ENCODE results near the gene CRIP1. TPM values are rescaled to one million over a fixed set of nuclear protein-coding genes. Genes with fewer than 3 reads are reported as not detected.

Gene CRIP1
- 112 and 129 TPM in 2 replicates for total RNA-seq

GRCh38 chr14:105486163-105486973, at the start of gene CRIP1:
CRIP1 (plus strand) TSS chr14:105486886; CDS start chr14:105487260, 374 bp downstream.
- peak within 1 kb of the TSS; percentile 82 for H3K4me3 Mint-ChIP-seq
- ChIA-PET POLR2A (interaction anchor here (0.6 to 1.0 kb wide), 2 partner anchors 10 kb away, joined by 4 read pairs; no protein-coding TSS in a partner anchor), CTCF (no interaction called here)
- DNase-seq (peak; percentile 57), ATAC-seq (ENCODE audit: low read depth) (no peak)
- H3K9me3 Mint-ChIP-seq: no peaks in the 10 kb centered on the region
- H3K27ac Mint-ChIP-seq: peak within 1 kb of the TSS; percentile 82
- H3K27me3 Mint-ChIP-seq: no peaks in the 10 kb centered on the region
- peaks cover 63% of the 10 kb centered on the region for H3K4me1 Mint-ChIP-seq
- TF ChIP-seq CTCF (IDR thresholded peaks at IDR 0.05): no peak
- intact Hi-C loops (cut with micrococcal nuclease): no loop called here
- no peaks in the 10 kb centered on the region for H3K36me3 Mint-ChIP-seq (ENCODE audit: low read depth)

GRCh38 chr14:105436891-105437722, 49.6 kb upstream of the CRIP1 start:
- peaks cover 8% of the 10 kb centered on the region for H3K36me3 Mint-ChIP-seq (ENCODE audit: low read depth)

GRCh38 chr14:105437723-105438500, 48.8 kb upstream of the CRIP1 start:
- Mint-ChIP-seq H3K27me3 (no peaks in the 10 kb centered on the region), H3K4me3 (no peak overlapping the region), H3K4me1 (peaks cover 18% of the 10 kb centered on the region), H3K9me3 (no peaks in the 10 kb centered on the region), H3K27ac (no peak overlapping the region), H3K36me3 (ENCODE audit: low read depth) (peaks cover 15% of the 10 kb centered on the region)
- DNase-seq (no peak), ATAC-seq (ENCODE audit: low read depth) (no peak)
- no peak for TF ChIP-seq CTCF (IDR thresholded peaks at IDR 0.05)
- CTCF ChIA-PET: no interaction called here
- intact Hi-C loops (cut with micrococcal nuclease): no loop called here
- POLR2A ChIA-PET: no interaction called here

More at GRCh38 chr14:105436891-105437722, 49.6 kb upstream of the CRIP1 start:
- CTCF ChIA-PET: no interaction called here
- POLR2A ChIA-PET: no interaction called here
- intact Hi-C loops (cut with micrococcal nuclease): no loop called here
- Mint-ChIP-seq H3K27ac (no peak overlapping the region), H3K9me3 (no peaks in the 10 kb centered on the region), H3K4me1 (peaks cover 18% of the 10 kb centered on the region), H3K27me3 (no peaks in the 10 kb centered on the region), H3K4me3 (no peak overlapping the region)
- TF ChIP-seq CTCF (IDR thresholded peaks at IDR 0.05): no peak
- ATAC-seq (ENCODE audit: low read depth): no peak
- no peak for DNase-seq

- TF ChIP-seq CTCF (IDR thresholded peaks at IDR 0.05): no peak
- Mint-ChIP-seq H3K36me3 (ENCODE audit: low read depth) (peaks cover 20% of the 10 kb centered on the region), H3K27ac (no peak overlapping the region), H3K27me3 (no peaks in the 10 kb centered on the region), H3K4me3 (no peak overlapping the region), H3K4me1 (peaks cover 18% of the 10 kb centered on the region), H3K9me3 (no peaks in the 10 kb centered on the region)
- DNase-seq: no peak
- POLR2A ChIA-PET: no interaction called here
- CTCF ChIA-PET: no interaction called here
- ATAC-seq (ENCODE audit: low read depth): no peak
- intact Hi-C loops (cut with micrococcal nuclease): no loop called here
Measured at GRCh38 chr14:105439179-105439578, 47.5 kb upstream of the CRIP1 start.
